ENCODE results near the gene CKAP2.
"Not testable (repeated sequence)": the region's sequence is repeated elsewhere in the genome, so short reads cannot be mapped to it uniquely, and the experiment has no call there.

CKAP2 gene, protein sequence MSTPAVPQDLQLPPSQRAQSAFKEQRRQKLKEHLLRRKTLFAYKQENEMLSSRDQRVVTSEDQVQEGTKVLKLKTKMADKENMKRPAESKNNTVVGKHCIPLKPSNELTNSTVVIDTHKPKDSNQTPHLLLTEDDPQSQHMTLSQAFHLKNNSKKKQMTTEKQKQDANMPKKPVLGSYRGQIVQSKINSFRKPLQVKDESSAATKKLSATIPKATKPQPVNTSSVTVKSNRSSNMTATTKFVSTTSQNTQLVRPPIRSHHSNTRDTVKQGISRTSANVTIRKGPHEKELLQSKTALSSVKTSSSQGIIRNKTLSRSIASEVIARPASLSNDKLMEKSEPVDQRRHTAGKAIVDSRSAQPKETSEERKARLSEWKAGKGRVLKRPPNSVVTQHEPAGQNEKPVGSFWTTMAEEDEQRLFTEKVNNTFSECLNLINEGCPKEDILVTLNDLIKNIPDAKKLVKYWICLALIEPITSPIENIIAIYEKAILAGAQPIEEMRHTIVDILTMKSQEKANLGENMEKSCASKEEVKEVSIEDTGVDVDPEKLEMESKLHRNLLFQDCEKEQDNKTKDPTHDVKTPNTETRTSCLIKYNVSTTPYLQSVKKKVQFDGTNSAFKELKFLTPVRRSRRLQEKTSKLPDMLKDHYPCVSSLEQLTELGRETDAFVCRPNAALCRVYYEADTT

DNA sequence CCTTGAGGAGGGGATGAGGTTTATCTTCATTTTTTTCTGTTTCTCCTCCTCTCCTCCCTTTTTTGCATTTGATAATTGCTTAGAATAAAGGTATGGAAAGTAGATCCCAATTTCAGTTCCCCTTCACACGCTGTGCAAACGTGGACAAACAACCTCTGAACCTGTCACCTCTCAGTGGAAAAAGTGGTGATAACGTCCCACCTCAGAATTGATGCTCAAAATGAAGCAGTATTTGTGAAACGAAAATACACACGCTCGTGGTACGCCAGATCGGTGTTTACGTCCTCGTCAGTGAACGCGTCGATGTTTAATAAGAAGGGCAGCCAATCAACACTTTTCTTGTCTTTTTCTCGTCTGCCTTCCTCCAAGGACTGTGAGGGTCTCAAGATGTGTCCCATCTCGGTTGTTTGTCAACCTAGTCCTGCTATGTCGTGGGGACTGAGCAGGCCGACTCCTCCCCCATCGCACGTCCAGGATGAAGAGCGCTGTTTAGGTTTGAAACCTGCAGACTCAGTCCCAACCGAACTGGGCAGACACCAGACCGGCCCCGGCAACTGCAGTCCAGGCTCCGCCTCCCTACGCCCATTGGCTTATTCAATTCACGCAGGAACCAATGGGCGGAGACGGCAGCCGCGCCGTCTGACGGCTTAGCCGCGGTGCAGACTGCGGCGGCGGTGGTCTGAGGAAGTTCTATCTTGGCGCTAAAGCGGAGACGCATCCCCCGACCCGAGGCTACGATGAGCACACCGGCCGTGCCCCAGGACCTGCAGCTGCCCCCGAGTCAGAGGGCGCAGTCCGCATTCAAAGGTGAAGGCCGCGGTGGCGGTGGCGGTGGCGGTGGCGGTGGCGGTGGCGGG is at the start of gene CKAP2:
CKAP2 (plus strand) TSS at position 659 of the 857 bp plus-strand sequence; CDS start at position 738, 79 bp downstream.
- DNase-seq (ENCODE audit: low read depth in 1 of 2, low spot score in 1 of 2), result peak; percentile 86 to 88

DNA sequence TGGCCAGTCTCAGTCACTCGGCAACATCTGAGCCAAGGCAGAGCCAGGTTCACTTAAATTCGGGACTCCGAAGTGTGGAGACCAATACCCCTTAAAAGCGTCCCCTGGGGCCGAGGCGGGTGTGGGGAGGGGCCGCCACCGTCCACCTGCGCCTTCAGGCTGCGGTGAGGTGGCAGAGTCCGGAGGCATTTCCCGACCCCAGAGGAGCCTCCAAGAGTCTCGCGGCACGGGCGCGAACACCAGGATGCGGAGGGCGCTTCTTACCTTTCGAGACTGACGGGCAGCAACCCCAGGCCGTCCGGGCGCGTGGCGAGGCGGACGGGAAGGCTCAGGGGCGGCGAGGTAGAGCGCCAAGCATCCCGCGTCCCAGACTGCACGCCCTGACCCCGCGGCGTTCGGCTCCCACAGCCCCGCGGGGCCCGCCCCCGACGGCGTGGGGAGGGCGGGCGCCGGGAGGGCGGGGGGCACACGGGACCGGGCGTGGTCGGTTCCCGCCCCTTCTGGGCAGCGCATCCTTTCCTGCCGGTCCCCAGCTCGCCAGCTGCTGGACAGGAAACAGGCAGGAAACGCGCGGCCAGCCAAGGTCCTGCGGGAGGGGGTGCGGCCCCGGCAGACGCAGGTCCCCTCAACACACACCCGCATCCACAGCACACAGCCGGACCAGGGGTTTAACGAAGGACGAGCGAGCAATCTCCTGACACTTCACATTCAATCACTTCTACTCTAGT is 49.3 kb upstream of the CKAP2 start, which contains the start of gene THSD1:
THSD1 (minus strand) TSS at position 406 of the 728 bp plus-strand sequence. CDS start 3,572 bp downstream, outside the sequence.
- DNase-seq (ENCODE audit: low read depth in 1 of 2, low spot score in 1 of 2), result no peak

DNA sequence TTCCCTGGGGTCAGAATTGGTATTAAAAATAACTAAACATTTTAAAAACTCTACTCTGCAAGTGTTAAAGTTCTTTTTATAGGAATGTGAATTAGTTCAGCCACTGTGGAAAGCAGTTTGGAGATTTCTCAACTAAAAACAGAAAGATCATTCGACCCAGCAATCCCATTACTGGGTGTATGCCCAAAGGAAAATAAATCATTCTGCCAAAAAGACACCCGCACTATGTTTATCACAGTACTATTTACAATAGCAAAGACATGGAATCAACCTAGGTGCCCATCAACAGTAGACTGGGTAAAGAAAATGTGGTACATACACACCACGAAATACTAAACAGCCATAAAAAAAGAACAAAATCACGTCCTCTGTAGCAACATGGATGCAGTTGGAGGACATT is 48.6 kb upstream of the CKAP2 start:
- no peak for DNase-seq (ENCODE audit: low read depth in 1 of 2, low spot score in 1 of 2)

DNA sequence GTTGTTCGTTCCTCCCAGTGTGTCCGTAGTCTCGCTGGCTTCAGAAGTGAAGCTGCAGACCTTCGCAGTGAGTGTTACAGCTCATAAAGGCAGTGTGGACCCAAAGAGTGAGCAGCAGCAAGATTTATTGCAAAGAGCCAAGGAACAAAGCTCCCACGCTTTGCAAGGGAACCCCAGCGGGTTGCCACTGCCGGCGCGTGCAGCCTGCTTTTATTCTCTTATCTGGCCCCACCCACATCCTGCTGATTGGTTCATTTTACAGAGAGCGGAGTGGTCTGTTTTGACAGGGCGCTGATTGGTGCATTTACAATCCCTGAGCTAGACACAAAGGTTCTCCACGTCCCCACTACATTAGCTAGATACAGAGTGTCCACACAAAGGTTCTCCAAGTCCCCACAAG is 47.8 kb upstream of the CKAP2 start:
- DNase-seq (ENCODE audit: low read depth in 1 of 2, low spot score in 1 of 2), result not testable (repeated sequence)

DNA sequence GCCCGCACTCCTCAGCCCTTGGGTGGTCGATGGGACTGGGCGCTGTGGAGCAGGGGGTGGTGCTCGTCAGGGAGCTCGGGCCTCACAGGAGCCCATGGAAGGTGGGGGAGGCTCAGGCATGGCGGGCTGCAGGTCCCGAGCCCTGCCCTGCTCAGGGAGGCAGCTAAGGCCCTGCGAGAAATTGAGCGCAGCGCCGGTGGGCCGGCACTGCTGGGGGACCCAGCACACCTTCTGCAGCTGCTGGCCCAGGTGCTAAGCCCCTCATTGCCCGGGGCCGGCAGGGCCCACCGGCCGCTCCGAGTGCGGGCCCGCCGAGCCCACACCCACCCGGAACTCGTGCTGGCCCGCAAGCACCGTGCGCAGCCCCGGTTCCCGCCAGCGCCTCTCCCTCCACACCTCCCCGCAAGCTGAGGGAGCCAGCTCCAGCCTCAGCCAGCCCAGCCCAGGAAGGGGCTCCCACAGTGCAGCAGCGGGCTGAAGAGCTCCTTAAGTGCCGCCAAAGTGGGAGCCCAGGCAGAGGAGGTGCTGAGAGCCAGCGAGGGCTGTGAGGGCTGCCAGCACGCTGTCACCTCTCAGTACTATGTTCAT is 47.1 kb upstream of the CKAP2 start:
- DNase-seq (ENCODE audit: low read depth in 1 of 2, low spot score in 1 of 2), result not testable (repeated sequence)

DNA sequence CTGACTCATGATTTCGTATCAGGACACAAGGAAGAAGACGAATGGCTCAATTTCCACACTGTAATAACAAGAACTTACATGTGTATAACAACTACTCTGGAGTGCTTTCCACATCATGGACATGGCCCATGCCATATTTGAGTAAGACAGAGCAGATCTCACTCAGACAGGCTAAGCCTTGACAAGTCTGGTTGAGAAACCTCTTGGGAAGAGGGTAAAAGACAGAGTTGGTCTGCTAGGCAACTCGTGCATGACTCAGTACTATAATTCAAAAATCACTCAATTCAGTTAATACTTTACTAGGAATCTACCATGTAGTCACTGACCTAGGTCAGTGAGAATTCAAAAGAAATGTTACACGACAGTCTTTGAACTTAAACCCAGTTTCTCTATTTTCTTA is 43.6 kb upstream of the CKAP2 start:
- DNase-seq (ENCODE audit: low read depth in 1 of 2, low spot score in 1 of 2), result no peak

DNA sequence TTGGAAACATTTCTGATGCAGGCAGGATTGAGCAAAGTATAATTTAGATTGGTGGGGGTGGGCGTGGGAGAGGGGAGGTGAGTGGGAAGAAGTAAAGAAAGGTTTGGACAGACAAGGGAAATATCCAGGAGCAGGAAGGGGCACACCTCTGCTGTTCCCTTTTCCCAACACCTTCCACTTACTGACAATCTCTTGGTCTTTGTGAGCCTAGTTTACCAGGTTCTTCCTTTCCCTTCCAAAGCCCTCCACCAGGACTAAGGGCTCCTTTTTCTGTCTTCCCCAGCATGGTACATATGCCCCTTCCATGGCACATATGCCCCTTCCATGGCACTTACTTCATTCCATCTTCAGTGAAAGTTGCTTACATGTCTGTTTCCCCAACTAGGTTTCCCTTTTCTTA is 43.1 kb upstream of the CKAP2 start:
- DNase-seq (ENCODE audit: low read depth in 1 of 2, low spot score in 1 of 2), result no peak

DNA sequence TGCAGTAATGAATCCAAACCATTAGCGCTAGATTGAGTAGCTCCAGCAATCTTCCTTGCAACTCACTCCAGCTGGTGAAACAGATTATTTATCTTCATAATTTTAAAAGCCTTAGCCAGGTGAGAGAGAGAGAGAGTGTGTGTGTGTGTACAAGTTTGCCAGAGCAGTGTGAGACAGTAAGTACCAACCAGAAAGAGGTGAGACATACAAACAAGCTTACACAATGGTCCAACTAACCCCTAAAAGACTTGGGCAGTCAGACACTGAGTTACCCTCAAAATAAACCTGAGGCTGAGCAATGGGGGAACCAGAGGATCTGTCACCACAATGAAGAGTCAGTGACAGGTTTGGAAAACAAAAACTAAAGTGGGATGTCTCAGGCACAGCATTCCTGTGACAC is 41.2 kb upstream of the CKAP2 start:
- DNase-seq (ENCODE audit: low read depth in 1 of 2, low spot score in 1 of 2), result no peak

DNA sequence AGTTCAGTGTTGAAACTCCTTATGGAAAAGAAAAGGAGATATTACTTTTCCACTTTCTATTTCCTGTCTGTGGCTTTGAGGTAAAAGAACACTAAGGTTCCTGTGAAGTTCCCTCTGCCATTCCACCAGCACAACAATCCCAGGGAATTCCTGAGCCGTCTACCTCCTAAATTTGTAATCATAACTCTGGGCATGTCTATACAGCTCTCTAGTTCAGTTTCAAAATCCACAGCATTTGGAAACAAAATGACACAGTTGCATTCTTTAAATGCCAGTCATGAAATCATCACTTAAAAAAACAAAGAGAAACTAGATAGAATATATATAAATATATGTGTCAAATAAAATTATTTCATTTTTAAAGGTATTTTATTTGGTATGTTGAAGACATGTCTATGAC is 40.3 kb upstream of the CKAP2 start:
- no peak for DNase-seq (ENCODE audit: low read depth in 1 of 2, low spot score in 1 of 2)

DNA sequence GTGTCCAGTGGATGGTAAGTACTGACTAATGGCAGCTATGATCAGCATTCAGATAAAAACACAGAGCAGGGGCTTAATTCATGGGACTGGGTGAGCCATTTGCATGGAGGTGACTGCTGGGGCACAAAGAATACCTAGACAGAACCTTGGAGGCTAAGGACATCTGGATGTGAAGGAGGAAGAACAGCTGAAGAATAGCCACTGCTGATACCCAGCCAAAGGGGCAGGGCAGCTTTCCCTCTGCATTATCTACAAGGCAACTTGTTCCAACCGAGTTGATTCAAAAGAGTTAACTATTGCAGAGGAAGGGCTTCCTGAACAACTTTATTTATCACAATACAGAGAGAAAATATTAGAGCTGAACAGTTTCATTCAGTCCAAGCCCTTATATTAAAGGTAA is 36.2 kb upstream of the CKAP2 start:
- no peak for DNase-seq (ENCODE audit: low read depth in 1 of 2, low spot score in 1 of 2)

DNA sequence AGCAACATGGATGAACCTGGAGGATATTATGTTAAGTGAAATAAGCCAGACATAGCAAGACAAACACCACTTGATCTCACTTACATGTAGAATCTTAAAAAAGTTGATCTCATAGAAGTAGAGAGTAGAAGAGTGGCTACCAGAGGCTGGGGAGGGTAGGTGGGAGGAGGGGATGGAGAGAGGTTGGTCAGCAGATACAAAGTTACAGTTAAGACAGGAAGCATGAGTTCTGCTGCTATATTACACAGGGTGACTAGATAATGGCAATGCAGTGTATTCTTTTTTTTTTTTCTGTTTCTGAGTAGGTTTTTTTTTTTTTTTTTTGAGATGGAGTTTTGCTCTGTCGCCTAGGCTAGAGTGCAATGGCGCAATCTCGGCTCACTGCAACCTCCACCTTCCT is 34.1 kb upstream of the CKAP2 start:
- no peak for DNase-seq (ENCODE audit: low read depth in 1 of 2, low spot score in 1 of 2)

DNA sequence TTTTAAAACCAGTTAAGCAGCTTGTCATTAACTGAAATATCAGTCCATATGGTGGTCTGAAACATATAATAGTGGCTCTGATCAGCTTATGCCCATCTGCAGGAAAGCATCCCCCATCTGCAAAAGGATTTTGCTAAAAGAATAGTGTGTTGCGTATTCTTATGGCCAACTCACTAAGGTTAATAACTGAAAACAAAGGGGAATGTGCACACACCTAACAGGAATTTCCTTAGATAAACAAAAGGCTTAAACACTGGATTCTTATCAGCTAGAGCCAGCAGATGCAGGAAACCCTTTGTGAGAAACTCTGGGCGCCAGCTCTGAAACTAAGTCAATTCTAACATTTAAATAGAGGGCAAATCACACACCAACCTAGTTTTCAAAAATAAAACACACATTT is 27.0 kb upstream of the CKAP2 start:
- DNase-seq (ENCODE audit: low read depth in 1 of 2, low spot score in 1 of 2), result no peak

DNA sequence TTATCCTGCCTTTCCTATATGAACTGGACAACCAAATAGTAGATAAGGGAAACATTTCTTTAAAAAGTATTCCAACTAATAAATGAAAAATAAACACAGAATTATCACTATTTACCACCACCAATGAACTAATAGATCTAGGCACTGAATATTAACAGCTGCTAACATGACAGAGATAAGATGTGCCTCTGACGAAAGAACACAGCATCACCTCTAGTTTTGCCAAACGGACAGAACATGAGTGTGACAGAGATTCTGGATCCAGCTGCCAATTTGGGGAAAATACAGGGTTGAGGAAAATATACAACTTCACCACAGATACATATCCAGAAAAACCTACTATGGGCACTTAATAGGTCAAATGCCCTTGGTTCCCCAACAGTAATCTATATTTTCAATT is 22.8 kb upstream of the CKAP2 start:
- no peak for DNase-seq (ENCODE audit: low read depth in 1 of 2, low spot score in 1 of 2)

DNA sequence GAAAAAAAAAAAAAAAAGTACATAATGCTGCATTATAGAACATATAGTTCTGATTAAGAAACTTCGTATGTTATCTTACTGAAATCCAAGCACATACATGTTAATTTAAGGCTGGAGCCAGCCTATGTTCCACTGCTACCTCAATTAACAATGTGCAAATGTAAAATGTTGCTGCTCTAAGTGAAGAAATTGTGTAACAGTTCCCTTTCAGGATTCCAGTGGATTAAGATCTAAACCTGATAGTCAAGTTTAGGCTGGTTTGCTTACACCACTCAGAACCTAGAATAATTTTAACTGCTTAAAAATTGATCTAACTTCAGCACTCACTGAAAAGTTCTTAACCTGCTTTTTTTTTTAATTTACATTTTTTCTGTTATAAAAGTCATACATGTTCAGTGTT is 9.0 kb upstream of the CKAP2 start:
- no peak for DNase-seq (ENCODE audit: low read depth in 1 of 2, low spot score in 1 of 2)

DNA sequence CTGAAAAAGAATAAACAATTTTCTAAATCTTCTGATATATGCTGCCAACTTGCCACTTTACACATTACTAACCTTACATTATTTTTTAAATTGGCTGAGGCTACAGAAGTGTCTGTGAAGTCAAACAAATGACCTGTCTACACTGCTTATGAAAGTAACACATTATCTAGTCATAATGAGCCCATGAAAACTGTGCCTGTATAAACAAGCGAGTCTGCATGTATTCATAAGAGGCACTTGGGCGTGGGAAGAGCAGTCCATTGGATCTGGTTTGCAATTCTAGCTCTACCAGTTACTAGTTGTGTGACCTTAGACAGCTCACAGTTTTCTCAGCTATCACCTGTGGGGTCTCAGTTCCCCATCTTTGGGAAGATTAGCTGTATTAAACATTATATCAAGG is 7.9 kb upstream of the CKAP2 start:
- no peak for DNase-seq (ENCODE audit: low read depth in 1 of 2, low spot score in 1 of 2)

DNA sequence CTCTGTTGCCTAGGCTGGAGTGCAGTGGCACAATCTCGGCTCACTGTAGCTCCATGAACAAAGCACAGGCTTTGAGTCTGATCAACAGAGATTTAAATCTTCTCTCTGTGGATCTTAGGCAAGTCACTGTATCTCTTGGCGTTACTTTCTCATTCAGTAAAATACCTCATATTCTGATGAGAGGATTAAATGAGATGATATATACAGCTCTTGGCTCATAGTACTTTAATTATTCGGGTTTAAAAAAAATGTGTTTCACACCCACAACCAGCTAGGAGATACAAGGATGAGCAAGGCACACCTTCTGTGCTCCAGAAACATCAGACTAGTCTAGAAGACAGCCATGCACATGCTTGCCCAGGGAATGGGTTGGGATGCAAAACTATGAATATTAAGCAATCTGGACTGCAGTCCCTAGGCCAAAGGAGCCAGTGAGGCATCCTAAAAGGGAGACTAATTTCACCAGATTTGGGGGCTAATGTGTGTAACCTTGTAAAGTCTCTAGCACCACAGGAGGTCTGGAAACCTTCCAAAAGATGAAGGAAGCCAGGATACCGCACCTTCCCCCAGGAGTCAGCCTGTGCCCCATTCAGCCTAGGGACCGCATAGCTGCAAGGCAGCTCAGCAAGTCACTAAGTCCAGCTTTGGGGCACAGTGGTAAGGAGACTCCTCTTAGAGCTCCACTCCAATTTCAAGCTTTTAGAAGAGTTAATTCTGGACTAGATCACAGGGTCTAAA is 7.3 kb upstream of the CKAP2 start:
- DNase-seq (ENCODE audit: low read depth in 1 of 2, low spot score in 1 of 2), result no peak

DNA sequence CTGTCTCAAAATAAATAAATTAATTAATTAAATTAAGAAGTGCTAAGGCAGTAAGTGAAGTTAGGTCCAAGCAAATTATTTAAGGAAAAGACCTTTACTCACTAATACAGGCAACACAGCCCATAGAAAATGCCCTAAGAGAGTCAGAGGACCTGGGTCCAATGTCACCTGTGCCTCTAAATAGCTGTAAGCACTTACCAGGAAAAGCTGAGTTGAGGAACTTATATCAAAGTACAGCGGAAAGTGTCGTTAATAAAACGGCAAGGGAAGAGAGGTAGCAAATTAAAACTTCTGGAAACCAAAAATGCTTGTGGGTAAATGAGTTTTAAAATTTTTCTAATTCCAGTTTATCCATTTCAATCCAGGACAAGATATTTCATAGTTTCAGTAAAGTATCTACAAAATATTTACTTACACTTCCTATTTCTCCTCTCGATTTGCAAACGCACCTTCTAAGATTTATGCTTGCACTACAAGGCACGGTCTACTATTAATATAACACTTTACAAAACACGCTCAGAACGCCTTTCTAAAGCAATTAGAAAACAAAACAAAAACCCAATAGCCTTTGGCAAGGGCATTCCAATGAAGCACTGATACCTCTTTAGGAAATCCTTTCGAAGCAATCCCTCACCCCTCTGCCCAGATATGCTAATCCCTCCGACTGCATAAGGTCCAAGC is 5.8 kb upstream of the CKAP2 start:
- DNase-seq (ENCODE audit: low read depth in 1 of 2, low spot score in 1 of 2), result no peak

DNA sequence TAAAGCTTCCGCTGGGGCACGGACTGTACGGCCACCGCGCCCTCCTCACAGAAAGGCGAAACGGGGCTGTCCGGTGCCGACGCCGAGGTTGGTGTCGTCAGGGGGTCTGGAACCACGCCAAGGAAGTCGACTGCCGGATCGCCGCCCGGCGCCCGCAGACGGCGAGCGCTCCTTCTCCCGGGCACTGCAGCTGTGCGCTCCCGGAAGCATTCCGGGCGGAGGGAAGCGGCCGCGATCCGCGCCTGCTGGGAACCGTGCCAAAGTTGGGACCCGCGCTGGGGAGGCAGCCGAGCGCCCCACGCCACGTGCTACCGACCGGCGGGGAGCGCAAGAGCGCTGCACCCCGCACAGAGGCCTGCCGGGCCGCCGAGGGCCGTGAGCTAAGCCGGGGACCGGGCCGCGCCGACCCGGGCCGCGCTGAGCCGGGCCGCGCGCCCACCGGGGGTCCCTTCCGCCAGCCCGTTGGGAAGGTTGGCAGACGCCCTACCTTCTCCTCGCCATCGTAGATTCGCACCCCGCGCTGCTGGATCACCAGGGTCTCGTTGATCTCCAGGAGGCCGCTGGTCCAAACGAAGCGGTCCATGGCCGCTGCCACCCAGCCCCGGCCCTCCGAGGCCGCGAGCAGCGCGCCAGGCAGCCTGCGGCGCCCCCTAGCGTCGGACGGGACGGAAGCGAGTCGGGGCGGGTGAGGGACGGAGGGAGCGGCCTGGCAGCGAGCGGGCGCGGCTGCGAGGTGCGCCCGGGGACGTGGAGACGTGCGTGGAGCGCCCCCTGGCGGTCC is 5.1 kb upstream of the CKAP2 start, which contains the start of gene VPS36:
VPS36 (minus strand) TSS at position 623 of the 781 bp plus-strand sequence; CDS start at position 583, 40 bp downstream.
- peak; percentile 88 to 94 for DNase-seq (ENCODE audit: low read depth in 1 of 2, low spot score in 1 of 2)

DNA sequence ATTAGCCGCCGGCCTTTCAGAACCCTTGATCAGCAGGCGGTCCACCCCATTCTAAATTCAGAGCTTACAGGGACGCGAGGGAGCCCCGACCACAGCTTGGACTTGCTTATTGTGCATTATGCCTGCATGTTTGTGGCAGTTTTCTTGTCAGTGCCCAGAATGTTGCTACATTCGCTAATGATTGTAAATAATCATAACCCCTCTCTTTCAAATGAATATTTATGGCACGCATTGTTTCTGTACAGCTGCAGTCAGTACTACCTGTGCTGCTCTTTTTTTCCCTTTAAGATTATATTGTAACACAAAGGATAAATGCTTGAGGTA is 4.5 kb upstream of the CKAP2 start:
- DNase-seq (ENCODE audit: low read depth in 1 of 2, low spot score in 1 of 2), result no peak

Measured in activated CD4-positive, alpha-beta T cell treated with anti-CD3 and anti-CD28 coated beads, Interleukin-2, amount 50 U/mL, for 24 hours (primary cell).